KG1 (cell line): Measurements from ENCODE around the gene PER2.
"Not testable (repeated sequence)": the region's sequence is repeated elsewhere in the genome, so short reads cannot be mapped to it uniquely, and the experiment has no call there.

Experiments used
- DNase-seq: peaks from one replicate; lab custom pipeline; 2025; lab: John Stamatoyannopoulos, UW

Gene PER2

GRCh38 chr2:238286551-238286950 lies 1.9 kb downstream of the PER2 start:
- no peak for DNase-seq

- DNase-seq = no peak
Observed at GRCh38 chr2:238286095-238286494, 2.3 kb downstream of the PER2 start.

DNA sequence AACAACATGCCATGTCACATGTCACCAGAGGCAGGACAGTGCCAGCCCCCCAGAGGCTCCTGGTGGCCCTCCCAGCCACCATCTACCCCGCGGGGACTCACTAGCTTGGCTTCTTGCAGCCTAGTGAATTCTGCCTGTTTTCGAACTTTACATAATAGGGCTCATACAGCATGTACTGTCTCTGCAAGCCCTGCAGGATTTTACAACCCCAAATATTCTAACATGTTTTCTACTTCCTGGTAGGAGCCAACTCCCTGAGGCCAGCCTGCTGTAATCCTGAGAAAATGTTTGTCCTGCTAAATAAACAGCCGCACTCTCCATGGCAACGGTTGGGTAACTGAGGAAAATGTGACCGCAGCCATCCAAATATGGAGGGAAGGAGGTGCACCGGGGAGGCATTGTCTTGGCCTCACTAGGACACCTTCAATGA lies 2.7 kb downstream of the PER2 start:
- DNase-seq = no peak

DNA sequence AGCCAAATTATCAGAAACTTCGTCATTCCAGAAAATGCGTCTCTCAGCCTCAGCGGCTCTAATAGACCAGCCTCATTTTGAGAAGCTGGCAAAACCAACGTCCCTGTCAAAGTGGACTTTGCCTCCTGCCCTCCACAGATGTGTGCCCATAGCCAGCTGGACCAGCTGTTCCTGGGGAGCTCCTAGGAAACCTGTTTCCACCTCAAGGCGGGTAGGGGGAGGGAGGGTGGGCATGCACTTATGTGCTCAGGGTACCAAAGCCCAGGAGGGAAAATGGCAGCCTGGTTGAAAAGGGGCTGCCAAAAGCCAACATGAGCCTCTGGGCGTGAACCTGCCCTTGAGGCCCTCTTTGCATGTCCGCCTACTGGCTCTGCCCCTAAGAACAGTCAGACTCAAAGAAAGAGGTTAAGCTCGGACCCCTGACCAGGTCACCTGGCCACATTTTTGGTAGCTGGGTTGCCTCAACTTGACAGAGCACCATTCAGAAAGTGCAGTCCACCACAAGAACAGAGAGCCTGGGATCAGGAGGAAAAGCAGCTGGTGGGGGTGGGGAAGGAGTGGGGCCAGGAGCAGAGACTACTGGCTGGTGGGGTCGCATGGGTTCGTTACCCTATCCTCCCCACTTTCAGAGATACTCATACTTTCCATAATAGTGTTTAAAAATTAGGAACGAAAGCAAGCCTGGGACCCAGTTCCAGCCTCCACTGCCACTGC lies 3.5 kb downstream of the PER2 start:
- no peak for DNase-seq

- DNase-seq = no peak
Observed at GRCh38 chr2:238282861-238283738, 5.3 kb downstream of the PER2 start.

DNA sequence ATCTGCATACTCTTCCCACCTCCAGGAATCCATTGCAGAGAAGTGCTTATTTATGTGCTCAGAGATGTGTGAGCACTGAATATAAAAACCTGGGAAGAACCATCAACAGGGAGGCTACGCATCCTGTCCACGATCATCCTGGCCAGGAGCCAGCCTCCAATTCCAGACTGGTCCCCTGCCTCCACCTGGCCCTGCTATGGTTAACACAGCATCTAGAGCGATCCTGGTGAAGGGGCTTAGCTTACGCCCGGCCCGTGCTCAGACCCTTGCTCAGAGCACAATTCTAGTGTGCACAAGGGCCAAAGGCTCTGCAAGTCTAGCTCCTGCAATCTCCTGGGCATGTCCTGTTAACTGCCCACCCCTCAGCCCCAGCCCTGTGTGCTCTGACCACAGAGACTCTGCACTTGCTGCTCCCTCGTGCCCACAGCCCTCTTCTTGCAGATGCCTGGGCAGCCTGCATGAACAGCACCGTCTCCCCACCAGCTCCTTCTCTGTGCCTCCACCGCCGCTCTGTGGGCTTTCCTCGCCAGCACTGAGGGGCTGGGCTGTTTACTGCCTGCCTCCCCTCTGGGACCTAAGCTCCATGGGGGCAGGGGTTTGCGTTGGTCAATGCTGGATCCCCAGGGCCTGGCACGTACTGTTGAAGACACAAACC lies 6.5 kb downstream of the PER2 start:
- DNase-seq = no peak

DNA sequence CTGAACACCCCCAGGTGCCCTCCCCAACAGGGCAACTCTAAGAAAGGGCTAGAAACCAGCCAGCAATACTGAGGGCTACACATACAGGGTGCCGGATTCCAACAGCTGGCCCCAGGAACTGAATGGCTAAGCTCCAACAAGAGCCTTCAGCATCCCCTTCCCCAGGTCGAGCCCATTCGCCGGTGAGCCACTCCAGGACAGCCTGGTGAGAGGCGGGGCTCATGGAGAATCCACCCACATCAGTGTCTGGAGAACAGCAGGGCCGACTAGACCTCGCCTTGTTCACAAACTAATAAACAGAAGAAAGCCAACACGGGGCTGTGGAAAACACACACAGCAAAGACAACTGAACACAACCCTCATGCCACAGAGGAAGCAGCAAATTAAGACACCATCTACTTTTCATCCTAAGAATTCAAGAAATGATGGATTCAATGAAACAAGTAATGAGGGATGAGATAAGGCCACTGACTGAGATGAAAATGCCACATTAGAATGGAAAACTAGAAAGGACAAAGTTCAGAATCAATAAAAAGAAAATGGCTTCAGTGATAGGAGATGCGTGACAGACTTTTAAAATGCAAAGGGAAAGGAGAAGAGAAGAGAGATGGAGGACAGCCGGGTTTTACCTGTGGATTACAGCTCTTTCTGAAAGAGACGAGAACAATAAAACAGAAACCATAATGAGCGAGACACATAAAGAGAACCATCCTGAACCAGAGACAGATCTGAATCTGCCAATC lies 8.2 kb downstream of the PER2 start:
- no peak for DNase-seq

DNA sequence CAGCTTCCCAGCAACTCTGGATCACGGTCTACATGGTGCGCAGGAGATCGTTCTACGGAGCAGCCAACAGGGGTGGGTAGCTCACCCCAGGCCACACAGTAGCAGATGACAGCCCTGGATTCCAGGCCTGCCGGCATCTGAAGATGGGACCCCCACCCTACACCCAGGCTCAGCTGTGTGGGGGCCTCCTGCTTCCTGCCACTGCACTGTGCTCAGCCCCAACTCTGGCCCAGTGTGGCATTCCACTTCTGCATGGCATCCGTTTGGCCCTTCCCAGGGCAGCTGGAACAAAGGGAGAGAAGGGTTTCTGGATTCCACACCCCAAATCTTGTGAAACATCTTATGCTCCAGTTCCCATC lies 9.1 kb downstream of the PER2 start:
- no peak for DNase-seq

- no peak for DNase-seq
Observed at GRCh38 chr2:238278626-238279323, 9.6 kb downstream of the PER2 start.

DNA sequence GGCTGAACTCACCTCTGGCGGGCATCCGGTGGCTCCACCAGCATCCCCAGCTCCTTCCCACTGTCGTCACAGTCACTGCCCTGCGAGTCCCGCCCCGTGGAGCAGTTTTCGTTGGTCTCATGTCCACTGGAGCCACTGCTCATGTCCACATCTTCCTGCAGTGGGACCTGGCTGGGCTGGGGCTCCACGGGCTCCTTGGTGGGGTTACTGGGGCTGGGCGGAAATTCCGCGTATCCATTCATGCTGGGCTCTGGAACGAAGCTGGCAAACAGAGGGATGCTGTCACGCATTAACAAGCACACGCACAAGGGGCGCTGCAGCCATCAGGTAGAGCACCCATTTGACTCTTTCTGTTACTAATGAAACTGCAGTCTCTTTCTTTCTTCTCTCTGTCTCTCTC lies 10.7 kb downstream of the PER2 start:
- no peak for DNase-seq

- DNase-seq = no peak
Observed at GRCh38 chr2:238274152-238274865, 14.1 kb downstream of the PER2 start.

DNA sequence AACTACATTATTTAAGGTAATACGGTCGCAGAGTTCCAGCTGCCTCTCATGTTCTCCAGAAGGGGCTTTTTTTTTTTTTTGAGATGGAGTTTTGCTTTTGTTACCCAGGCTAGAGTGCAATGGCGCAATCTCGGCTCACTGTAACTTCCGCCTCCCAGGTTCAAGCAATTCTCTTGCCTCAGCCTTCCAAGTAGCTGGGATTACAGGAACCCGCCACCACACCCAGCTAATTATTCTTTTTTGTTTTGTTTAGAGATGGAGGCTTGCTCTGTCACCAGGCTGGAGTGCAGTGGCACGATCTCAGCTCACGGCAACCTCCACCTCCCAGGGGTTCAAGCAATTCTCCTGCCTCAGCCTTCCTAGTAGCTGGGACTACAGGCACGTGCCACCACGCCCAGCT lies 15.0 kb downstream of the PER2 start:
- DNase-seq = not testable (repeated sequence)

DNA sequence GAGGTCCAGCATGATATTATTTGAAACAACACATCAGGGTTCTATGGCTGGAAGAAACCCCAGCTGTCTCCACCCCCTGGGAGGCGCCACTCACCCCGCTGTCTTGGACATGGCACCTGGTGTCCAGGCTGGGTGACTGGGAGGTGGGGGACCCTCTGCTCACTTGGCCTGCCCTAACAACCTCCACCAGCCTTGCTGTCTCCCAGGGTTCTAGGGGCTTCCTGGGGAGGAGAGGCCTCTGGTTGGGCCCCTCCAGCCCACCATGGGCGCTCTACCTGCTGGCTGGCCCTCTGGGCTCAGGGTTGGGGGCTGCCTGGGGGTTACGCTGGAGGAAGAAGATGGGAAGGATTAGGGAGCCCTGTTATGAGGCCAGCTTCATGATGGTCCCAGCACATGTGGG lies 16.3 kb downstream of the PER2 start:
- no peak for DNase-seq

- DNase-seq = not testable (repeated sequence)
Observed at GRCh38 chr2:238271686-238272085, 16.7 kb downstream of the PER2 start.

- no peak for DNase-seq
Observed at GRCh38 chr2:238271061-238271554, 17.3 kb downstream of the PER2 start.

DNA sequence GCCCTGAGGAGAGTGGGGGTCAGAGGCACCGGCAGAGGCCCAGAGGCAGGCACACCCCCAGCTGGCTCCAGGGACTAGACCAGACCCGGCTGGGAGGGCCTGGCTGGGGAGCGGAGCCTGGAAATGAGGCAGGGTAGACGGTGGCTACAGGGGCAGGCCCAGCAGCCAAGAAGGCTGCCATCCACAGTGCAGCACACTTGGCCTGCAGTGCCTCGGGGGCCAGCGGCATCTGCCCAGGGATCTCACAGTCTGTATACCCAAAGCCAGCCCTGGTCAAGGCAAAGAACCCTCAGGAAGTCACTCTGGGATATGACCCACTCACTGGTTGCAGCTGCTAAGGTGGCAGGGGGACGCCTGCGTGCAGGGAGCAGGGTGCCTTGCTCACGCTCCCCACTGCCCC lies 17.8 kb downstream of the PER2 start:
- no peak for DNase-seq

GRCh38 chr2:238269741-238270140 lies 18.7 kb downstream of the PER2 start:
- no peak for DNase-seq

DNA sequence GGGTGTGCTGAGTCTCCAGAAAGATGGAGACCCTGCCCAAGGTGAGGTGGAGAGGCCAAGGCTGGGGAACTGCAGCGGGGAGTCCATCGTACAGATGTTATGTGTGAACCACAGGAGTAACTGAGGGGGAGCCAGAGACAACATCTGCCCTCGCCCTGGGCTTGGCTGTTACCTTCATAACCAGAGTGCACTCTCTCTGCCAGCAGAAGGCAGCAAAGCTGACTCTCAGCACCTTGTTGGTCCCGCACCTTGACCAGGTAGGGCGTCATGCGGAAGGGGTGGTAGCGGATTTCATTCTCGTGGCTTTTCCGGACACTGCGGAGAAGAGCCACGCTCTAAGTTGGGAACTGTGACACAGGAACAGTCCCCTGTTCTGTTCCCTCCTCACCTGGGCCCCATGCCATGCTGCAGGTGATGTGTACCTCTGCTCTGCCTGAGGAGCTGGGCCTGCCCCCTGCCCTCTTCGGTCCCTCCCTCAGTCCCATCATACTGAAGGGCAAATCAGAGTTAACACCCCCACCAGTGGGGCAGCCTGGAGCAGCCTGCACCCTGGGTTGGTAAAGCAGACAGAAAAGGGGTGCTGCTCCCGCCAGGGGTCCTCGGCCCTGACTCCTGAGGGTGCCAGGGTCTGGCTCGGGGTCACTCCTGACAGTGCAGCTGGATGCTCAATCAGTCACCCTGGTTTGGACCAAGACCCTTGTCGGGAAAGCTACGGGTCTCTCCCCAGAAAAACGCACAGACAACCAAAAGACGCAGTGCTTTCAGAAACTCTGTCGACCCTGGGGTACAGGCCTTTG lies 20.3 kb downstream of the PER2 start:
- DNase-seq = no peak

- DNase-seq = no peak
Observed at GRCh38 chr2:238267341-238267710, 21.1 kb downstream of the PER2 start.

GRCh38 chr2:238265605-238266004 lies 22.8 kb downstream of the PER2 start:
- DNase-seq = no peak
